ENCODE data around the gene KCNA2. TPM values are rescaled to one million over a fixed set of nuclear protein-coding genes. Genes with fewer than 3 reads are reported as not detected.

Gene KCNA2
- total RNA-seq (2014; rRNA removed): not detected in 2 replicates
- not detected for polyA plus RNA-seq (2012)

- DNase-seq (ENCODE audit: low read depth): no peak
These were observed at the start of gene KCNA2 for GRCh38 chr1:110605901-110606656. Gene KCNA2 (minus strand): TSS chr1:110606358. CDS start chr1:110604782, 1,576 bp downstream.

DNA sequence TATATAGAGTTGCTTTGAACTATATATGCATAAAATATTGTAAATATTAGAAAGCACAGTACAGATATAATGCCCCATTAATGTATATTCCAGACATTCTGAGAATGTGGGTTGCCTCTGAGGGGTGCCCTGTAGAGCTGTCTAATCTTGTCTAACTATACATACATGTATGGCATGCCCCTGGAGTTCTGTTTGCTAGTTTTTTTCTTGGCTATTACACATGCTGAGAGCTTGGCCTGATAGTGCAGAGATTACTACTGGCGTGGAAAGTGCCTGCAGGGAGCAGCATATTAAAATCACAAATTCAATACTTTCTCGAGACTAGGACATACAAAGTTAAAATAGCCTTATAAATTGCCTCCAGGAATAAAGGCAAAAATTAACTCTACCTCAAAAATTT lies 44.5 kb upstream of the KCNA2 start:
- DNase-seq (ENCODE audit: low read depth): no peak

- DNase-seq (ENCODE audit: low read depth): no peak
These were observed 42.3 kb upstream of the KCNA2 start for GRCh38 chr1:110648417-110648816.

- DNase-seq (ENCODE audit: low read depth): peak; percentile 49
These were observed 41.2 kb upstream of the KCNA2 start for GRCh38 chr1:110647254-110647891.

DNA sequence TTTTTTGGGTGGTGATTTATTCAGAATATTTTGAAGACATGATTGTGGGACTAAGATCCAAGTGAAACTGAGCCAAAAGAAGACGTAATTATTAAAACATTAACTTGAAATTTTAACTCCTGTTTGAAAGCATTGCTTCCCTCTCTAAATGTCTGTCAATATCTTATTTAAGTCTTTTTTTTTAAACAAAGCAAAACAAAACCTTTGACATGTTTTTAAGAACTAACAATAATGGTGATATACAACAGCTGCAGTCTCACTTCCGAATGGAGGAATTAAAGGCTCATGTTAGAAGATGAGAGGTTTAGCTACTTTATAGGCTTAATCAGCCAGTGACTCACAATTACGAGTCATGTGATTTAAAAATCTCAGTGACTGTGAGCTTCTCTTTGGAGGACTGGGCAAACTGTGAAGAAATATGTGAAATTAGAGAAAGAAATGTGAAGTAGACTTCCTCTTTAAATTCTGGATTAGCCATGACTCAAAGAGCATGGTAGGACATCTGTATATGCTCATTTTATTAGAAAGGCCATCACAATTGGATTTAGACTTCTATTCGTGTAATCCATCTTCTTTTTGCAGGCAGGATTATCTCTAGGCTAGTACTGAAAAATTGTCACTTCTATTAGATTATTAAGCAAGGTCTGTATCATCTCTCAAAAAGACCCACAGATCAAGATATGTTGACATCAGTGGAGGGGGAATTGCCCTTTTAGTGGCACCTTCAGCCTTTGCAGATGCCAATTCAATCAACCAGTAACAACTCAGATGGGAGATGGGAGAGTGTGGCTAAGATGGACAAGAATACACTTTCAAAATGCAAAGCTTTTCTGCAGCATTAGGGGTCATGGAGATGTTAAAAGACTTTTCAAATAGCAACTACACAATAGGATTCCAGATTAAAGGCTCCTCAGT lies 39.9 kb upstream of the KCNA2 start:
- DNase-seq (ENCODE audit: low read depth): peak; percentile 90

DNA sequence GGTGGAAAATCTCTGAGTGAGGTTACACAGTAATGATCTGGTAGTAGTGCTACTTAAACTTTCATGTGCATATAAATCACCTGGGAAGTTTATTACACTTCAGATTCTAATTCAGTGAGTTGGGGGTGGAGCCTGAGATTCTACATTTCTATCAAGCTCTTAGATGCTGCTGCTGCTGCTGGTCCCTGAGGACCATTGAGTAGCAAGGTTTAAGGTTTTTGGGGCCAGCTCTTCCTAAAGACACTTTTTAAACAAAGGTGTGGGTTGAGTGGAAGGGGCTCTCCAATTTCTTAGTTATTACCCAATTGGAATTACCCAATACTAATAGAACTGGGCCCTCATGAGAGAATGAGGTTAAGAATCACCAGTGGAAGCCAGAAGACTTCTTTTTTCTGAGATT lies 39.1 kb upstream of the KCNA2 start:
- DNase-seq (ENCODE audit: low read depth): no peak

- no peak for DNase-seq (ENCODE audit: low read depth)
These were observed 37.8 kb upstream of the KCNA2 start for GRCh38 chr1:110643879-110644472.

GRCh38 chr1:110639724-110640386 lies 33.7 kb upstream of the KCNA2 start:
- DNase-seq (ENCODE audit: low read depth): no peak

DNA sequence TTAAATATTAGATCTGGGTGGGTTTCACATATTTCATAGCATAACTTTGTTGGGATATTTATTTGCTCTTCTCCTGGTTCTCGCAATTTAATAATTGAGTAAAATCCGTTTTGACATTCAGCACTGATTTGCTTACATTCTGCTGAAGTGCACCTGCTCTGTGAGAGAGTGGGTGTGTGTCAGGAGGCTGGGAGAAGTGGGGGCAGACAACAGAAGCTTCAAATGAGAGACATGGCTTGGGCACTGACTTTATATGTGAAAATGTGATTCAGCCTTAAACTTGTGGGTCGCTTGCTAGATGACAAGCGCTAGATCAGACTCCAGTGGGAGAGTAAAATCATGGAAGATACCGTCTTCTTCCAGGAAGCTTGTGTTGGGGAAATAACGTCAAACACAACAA lies 32.4 kb upstream of the KCNA2 start:
- DNase-seq (ENCODE audit: low read depth): no peak

DNA sequence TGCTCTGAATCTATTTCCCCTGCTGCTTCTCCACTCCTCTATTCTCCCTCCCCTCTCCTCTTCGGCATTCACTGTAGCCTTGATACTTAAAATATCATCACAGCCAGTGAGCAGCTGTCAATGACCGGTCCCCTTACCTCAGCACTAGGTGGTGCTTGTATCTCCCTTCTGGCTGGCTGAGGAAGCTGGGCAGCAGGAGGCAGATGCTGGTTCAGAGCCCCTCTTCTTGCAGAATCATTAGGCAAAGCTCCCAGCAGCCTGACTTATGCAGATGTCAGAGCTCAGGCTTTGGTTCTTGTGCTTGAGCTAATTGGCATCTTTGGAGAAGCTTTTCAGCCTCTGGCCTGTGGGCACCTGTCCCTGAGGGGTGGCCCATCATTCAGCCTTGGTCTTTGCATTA lies 31.9 kb upstream of the KCNA2 start:
- no peak for DNase-seq (ENCODE audit: low read depth)

DNA sequence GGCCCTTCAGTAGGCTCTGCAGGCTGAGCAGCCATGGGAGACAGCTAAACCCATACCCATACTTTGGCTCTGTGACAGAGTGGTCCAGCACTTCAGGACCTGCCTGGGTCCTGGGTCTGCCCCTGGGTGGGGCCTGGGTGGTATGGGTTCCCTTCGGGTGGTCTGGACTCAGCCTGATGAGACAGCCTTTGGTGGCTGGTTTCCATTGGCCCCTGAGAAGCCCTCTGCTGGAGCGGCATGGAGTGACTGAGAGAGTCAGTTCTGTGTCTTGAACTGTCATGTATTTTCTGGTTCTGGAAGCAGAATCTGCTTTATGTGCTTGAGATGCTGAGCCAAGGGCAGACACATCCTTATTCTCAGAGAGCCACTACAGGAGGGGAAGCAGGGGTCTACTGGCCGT lies 31.3 kb upstream of the KCNA2 start:
- no peak for DNase-seq (ENCODE audit: low read depth)

- DNase-seq (ENCODE audit: low read depth): no peak
These were observed 30.2 kb upstream of the KCNA2 start for GRCh38 chr1:110636149-110636935.

DNA sequence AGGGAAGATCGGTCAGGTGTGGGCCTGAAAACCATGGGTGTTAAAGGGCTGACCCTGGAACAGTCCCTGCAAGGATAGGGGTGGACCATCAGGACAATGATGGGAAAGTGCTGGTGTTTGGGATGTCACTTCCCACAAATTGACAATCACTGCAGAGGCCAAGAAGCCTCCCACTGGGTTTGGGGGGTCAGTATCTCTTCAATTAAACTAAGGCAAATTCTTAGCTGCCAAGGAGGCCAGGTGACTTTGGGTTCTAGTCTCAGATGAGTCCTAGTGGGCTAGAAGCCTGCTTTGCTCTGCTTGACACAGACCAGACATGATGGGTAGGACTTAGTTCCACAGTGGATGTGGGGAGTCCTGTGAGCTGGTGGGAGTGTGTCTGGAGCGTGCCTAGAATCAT lies 29.3 kb upstream of the KCNA2 start:
- DNase-seq (ENCODE audit: low read depth): no peak

GRCh38 chr1:110634455-110635311 lies 28.5 kb upstream of the KCNA2 start:
- DNase-seq (ENCODE audit: low read depth): peak; percentile 69

GRCh38 chr1:110634086-110634454 lies 27.9 kb upstream of the KCNA2 start:
- DNase-seq (ENCODE audit: low read depth): no peak

GRCh38 chr1:110633646-110634030 lies 27.5 kb upstream of the KCNA2 start:
- no peak for DNase-seq (ENCODE audit: low read depth)

DNA sequence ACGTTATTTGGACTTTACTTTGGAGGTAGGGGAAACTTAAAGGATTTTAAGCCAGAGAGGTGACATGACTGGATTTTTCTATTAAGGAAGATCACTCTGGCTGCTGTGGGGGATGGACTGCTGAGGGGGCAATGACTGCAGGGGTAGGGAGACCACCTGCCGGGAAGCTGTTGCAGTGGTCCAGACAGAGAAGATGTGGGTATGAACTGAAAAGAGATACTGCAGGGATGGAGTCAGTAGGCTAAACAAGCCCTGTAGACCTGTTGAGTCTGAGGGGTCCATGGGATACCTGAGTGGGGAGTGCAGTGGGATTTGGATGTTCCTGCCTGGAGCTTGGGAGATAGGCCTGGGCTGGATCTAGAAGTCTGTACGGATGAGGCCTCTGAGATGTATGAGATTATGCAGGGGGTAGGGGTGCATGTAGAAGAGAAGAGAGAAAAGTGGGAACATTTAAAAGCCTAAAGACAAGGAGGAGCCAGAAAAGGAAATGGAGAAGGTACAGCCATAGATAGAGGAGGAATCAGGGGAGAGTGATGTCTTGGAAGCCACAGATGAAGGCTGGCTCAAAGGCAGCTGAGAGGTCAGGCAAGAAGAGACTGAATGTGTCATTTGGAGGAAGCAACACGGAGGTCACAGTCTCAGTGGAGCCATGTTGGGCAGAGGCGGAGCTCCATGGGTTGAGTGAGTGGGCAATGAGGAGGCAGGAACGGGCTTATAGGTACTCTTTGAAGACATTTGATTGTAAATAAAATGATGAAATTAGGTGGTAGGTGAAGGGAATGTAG lies 25.9 kb upstream of the KCNA2 start:
- DNase-seq (ENCODE audit: low read depth): no peak

- DNase-seq (ENCODE audit: low read depth): peak; percentile 34
These were observed 24.9 kb upstream of the KCNA2 start for GRCh38 chr1:110630839-110631663.
